ENCODE results near the gene CPN1.

CPN1 gene

GRCh38 chr10:99995269-99995668 lies 86.4 kb downstream of the CPN1 start:
- no peak for DNase-seq

GRCh38 chr10:99994801-99995200 lies 86.9 kb downstream of the CPN1 start:
- no peak for DNase-seq

- no peak for DNase-seq
Measured at GRCh38 chr10:99993701-99994689, 87.7 kb downstream of the CPN1 start.

Measured in NCI-H2171 (cell line).